Measurements from ENCODE around the gene PTK6.

DNA sequence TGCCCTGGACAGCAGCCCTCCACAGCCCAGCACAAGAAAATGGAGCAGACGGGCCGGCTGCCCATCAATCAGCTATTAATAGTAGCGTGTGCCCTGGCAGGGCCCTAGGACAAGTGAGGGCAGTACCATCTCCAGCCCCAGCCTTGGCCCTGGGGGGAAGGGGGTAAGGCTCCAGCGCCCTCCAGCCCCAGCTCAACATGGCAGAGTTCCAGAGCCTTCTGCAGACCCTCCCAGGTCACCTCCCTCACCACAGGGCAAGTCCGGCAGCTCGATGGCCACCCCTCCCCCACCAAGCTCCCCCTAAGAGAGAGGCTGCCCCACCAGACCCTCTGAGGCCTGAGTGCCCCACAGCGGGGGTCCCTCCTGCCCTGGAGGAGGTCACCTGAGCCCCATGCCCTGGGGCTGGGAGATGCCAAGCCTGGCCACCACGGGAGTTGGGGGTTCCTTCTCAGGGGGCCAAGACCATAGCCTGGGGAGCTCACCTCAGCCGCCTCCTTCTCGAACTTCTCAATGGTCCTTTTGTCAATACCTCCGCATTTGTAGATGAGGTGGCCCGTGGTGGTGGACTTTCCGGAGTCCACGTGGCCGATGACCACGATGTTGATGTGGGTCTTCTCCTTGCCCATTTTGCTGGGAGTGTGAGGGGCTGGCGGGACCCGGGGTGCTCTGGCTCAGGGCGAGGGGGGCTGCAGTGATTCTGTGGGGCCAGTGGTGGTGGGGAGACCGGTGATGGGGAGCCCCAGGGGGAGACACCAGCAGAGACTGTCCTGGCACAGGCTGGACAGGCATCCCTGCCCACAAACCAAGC lies 39.8 kb downstream of the PTK6 start:
- TF ChIP-seq, protein P1, sequence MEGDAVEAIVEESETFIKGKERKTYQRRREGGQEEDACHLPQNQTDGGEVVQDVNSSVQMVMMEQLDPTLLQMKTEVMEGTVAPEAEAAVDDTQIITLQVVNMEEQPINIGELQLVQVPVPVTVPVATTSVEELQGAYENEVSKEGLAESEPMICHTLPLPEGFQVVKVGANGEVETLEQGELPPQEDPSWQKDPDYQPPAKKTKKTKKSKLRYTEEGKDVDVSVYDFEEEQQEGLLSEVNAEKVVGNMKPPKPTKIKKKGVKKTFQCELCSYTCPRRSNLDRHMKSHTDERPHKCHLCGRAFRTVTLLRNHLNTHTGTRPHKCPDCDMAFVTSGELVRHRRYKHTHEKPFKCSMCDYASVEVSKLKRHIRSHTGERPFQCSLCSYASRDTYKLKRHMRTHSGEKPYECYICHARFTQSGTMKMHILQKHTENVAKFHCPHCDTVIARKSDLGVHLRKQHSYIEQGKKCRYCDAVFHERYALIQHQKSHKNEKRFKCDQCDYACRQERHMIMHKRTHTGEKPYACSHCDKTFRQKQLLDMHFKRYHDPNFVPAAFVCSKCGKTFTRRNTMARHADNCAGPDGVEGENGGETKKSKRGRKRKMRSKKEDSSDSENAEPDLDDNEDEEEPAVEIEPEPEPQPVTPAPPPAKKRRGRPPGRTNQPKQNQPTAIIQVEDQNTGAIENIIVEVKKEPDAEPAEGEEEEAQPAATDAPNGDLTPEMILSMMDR (IDR thresholded peaks at IDR 0.05), result no peak
- TF ChIP-seq POLR2A (IDR thresholded peaks at IDR 0.05), result no peak
- no peak for TF ChIP-seq POLR2AphosphoS5 (IDR thresholded peaks at IDR 0.05)
- TF ChIP-seq EP300 (IDR thresholded peaks at IDR 0.05), result no peak

Data from sigmoid colon (tissue), 4 donors.